ENCODE results near the gene COG5.

- TF ChIP-seq CTCF (IDR thresholded peaks at IDR 0.05 in 2 of 3, conservative IDR thresholded peaks at IDR 0.05 in 1 of 3; ENCODE audit: insufficient read depth in 2 of 3, low read depth in 1 of 3, low read length in 3 of 3) (no peak), POLR2AphosphoS5 (IDR thresholded peaks at IDR 0.05; ENCODE audit: control insufficient read depth, insufficient read depth, low read depth, low read length) (no peak), SMC3 (conservative IDR thresholded peaks at IDR 0.05; ENCODE audit: insufficient read depth, low read depth, low read length) (no peak), CEBPB (tag; IDR thresholded peaks at IDR 0.05) (no peak), ZNF124 (CRISPR knock-in tag; IDR thresholded peaks at IDR 0.05) (no peak), MTA3 (IDR thresholded peaks at IDR 0.05; ENCODE audit: borderline replicate concordance) (no peak)
Observed at GRCh38 chr7:107262857-107263256, 300.9 kb downstream of the COG5 start.
